Mammary epithelial cell (primary cell): ENCODE data around the gene FAM118A.

Source experiments
- EZH2 ChIP-seq: IDR thresholded peaks from 2 replicates; pipeline ENCODE4 v1.6.1; 2012; ENCODE audit warnings: low read length, inconsistent platforms, borderline replicate concordance
- TF ChIP-seq, protein P1 (sequence below), 2 donors: IDR thresholded peaks in 1 of 2; conservative IDR thresholded peaks in 1 of 2; 2 replicates each; pipeline ENCODE4 v1.5.1; 2011 to 2012; ENCODE audit warnings: inconsistent platforms in 2 of 2, low read length in 2 of 2, mild to moderate bottlenecking in 2 of 2, control low read depth in 1 of 2, low read depth in 1 of 2; ENCODE audit not compliant: insufficient read depth in 1 of 2; ENCODE audit errors: extremely low read depth in 1 of 2

DNA sequence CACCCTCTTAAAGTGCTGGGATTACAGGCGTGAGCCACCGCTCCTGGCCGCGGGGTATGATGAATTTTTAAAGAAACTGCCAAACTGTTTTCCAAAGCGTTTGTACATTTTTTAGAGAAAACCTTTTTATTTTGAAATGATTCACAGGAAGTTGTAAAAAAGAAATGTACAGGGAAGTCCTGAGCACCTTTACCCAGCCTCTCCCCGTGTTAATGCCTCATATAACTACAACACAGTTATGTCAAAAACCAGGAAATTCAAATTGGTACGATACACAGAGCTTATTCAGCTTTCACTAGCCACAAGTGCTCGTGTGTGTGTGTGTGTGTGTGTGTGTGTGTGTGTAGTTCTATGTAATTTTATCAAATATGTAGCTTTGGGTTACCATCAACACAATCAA is 7.0 kb upstream of the FAM118A start:
- TF ChIP-seq, protein P1, sequence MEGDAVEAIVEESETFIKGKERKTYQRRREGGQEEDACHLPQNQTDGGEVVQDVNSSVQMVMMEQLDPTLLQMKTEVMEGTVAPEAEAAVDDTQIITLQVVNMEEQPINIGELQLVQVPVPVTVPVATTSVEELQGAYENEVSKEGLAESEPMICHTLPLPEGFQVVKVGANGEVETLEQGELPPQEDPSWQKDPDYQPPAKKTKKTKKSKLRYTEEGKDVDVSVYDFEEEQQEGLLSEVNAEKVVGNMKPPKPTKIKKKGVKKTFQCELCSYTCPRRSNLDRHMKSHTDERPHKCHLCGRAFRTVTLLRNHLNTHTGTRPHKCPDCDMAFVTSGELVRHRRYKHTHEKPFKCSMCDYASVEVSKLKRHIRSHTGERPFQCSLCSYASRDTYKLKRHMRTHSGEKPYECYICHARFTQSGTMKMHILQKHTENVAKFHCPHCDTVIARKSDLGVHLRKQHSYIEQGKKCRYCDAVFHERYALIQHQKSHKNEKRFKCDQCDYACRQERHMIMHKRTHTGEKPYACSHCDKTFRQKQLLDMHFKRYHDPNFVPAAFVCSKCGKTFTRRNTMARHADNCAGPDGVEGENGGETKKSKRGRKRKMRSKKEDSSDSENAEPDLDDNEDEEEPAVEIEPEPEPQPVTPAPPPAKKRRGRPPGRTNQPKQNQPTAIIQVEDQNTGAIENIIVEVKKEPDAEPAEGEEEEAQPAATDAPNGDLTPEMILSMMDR (conservative IDR thresholded peaks at IDR 0.05 in 1 of 2, IDR thresholded peaks at IDR 0.05 in 1 of 2; ENCODE audit: extremely low read depth in 1 of 2, insufficient read depth in 1 of 2, low read depth in 1 of 2, low read length in 2 of 2) = no peak
- TF ChIP-seq EZH2 = no peak
